ENCODE data around the gene COX6A1. TPM values are rescaled to one million over a fixed set of nuclear protein-coding genes. Genes with fewer than 3 reads are reported as not detected.
"Not testable (repeated sequence)": the region's sequence is repeated elsewhere in the genome, so short reads cannot be mapped to it uniquely, and the experiment has no call there.

The COX6A1 gene
- total RNA-seq, 2 experiments from 2014 or later, result 494 TPM

DNA sequence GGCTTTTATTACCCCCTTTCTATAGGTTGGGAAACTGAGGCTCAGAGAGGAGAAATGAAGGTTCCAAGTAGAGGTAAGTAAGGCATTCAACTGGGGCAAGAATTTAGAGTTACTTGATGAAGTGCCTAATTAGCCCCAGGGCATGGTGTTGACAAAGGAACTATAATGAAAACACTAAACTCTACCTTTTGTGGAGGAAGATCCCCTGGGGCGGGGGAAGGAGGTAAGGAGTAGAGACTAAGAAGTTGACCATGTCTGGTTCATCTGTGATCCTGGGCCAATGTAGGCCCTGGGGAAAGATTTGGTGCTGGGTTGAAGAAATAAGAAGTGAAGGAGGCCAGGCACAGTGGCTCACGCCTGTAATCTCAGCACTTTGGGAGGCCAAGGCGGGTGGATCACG lies 16.2 kb upstream of the COX6A1 start:
- CTCF ChIA-PET, result no interaction called here
- POLR2A ChIA-PET, result no interaction called here

DNA sequence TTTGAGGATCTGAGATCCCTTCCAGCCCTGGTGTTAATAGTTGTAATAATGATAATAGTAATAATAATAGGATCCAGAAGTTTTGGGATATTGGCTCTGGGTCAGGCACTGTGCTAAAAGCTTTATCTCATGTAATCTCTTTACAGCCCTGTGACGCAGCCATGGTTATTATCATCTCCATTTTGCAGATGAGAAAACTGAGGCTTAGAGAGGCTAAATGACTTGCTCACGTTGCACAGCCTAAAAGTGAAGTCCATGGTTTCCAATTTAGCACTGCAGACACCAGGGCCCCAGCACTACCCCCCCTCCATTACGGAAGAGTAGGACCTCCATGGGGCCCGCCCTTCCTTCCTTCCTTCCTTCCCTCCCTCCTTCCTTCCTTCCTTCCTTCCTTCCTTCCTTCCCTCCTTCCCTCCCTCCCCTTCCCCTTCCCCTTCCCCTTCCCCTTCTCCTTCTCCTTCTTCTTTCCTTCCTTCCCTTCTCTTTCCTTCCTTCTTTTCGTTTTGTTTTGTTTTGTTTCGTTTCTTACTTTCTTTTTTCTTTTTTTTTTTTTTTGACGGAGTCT lies 14.9 kb upstream of the COX6A1 start:
- CTCF ChIA-PET, result no interaction called here
- POLR2A ChIA-PET, result no interaction called here

DNA sequence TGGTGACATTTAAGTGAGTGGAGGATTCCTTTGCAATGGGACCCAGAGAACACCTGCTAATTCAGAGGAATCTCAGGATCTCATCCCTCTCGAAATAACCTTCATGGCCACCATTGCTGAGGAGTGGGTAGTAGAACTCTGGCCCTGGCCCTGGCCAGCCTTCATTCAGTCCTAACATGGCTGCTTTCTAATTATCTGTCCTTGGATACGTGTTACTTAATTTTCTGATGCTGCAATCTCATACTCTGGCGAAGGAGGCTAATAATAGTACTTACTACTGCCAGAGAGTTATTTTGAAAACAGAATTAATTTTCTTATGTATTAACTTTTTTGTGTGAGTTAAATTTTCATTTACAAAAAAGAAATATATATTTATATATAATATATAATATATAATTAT lies 12.1 kb upstream of the COX6A1 start:
- ChIA-PET POLR2A (no interaction called here), CTCF (no interaction called here)

DNA sequence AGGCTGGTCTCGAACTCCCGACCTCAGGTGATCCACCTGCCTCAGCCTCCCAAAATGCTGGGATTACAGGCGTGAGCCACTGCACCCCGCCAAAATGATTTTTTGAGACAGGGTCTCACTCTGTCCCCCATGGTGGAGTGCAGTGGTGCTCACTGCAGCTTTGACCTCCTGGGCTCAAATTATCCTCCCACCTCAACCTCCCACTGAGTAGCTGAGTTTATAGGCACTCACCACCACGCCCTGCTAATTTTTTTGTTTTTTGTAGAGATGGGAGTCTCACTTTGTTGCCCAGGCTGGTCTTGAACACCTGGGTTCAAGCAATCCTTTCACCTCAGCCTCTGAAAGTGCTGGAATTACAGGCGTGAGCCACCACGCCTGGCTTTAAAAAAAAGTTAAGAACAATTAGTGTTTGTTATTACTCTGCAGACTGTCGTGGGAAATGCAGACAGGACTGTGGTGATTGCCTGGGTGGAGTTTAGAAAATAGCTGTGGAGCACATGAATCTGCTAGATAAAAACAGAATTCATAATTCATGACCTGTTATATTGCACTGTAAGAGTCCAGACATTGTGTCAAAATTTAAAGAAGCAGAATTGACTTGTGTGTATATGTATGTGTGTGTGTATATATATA lies 9.2 kb upstream of the COX6A1 start:
- POLR2A ChIA-PET, result no interaction called here
- CTCF ChIA-PET, result interaction anchor here (0.9 to 3.1 kb wide), 7 partner anchors 10 to 112 kb away, joined by 3 to 25 read pairs (median 3); no protein-coding TSS in a partner anchor

DNA sequence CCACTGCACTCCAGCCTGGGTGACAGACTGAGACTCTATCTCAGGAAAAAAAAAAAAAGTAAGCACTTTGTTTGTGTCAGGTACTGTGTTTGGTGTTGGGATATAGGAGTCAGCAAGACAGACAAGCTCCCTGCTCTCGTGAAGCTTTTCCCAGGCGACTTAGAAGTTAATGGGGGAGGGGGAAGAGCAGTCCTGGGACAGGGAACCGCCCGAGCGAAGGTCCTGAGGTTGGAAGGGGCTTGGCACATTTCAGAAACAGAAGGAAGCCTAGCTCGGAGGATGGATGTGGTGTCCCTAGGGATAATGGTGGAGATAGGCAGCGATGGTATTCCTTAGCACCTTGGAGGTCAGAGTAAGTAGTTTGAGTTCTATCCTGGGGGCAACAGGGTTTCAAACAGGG lies 8.5 kb upstream of the COX6A1 start:
- POLR2A ChIA-PET, result no interaction called here
- CTCF ChIA-PET, result interaction anchor here (0.9 to 3.1 kb wide), 14 partner anchors 11 to 115 kb away, joined by 3 to 25 read pairs (median 4); no protein-coding TSS in a partner anchor

DNA sequence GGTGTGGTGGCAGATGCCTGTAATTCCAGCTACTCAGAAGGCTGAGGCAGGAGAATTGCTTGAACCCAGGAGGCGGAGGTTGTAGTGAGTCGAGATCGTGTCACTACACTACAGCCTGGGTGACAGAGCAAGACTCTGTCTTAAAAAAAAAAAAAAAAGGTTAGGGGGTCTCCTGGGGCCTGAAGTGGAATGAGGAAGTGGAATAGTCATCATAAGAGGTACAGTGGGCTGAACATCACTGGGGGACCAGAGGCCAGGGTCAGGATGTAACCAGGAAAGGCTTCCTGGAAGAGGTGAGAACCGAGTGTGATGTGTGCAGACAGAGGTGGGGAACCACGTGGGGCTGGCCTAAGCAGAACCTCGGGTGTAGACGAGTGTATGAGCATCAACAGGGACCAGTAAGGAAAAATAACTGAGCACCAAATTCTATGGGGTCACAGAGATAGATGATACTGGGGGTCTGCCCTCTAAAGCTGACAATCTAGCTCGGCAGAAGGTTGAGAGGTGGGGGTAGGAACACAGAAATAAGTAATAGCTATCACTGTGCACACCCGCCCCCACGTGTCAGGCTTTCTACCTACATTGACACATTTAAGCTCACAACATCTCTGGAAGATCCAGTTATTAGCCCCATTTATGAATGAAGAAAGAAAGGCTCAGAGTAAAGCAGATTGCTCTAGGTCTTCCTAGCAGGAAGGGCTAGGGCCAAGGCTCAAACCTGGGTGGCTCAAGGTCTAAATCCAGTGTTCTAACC lies 5.0 kb upstream of the COX6A1 start:
- POLR2A ChIA-PET, result interaction anchor here (0.6 kb wide), 2 partner anchors 52 to 1030 kb away, joined by 3 to 5 read pairs; no protein-coding TSS in a partner anchor
- CTCF ChIA-PET, result interaction anchor here (0.6 to 1.1 kb wide), 4 partner anchors 29 to 784 kb away, joined by 3 read pairs; no protein-coding TSS in a partner anchor

DNA sequence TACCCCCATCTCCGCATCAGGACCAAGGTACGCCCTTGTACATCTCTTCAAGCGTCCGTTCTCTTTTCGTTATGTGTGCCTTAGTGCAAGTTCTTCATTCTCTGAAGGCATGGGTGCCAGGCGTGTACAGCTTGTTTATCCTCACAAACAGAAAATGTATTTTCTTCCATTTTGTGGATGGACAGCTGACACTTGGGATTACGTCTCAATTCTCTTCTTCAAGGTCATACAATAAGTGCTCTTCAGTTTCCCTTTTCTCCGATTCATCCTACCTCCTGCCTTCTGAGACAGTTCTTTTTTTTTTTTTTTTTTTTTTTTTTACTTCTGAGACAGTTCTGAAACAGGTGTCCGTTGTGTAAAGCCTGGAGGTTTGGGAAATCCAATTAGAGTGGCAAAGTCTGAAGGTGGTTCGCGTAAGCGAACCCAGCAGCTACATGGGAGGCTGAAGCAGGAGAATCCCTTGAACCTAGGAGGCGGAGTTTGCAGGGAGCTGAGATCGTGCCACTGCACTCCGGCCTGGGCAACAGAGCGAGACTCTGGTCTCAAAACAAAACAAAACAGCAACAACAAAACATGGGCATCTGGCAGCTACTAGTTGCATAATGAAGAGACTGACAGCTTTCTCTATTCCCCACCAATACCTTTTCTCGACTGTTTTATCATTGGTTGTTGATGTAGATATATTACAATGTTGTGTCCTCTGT lies 734 bp downstream of the COX6A1 start:
- ChIA-PET POLR2A (interaction anchor here (0.7 to 1.4 kb wide), 2 partner anchors 58 to 261 kb away, joined by 3 to 6 read pairs; no protein-coding TSS in a partner anchor), CTCF (interaction anchor here (0.6 to 3.0 kb wide), 9 partner anchors 8 to 136 kb away, joined by 3 to 9 read pairs (median 3); partner anchors contain the start of genes GATC, RNF10, SIRT4 and TRIAP1)

DNA sequence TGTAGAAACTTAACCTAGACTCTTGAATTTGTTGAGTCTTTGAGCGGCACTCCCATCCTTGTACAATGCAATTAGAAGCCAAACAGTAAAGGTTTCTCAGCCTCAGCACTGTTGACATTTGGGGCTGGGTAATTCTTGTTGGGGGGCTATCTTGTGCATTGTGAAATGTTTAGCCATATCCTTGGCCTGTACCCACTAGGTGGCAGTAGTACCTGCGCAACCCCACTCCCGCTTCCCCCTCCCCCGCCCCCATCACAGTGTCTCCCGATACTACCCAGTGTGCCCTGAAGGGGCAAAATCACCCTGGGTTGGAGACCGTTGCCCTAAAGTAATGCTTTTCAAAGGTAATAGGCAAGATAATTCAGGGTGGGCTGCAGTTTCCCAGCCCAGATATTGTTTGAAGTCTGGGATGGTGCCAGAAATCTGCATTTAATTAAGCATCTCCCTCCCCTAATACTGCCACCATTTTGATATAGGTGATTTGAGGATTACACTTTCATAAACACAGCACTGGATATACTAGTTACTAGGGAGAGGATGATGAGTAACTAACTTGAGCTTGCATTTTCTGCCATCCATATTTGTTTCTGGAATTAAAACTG lies 1.8 kb downstream of the COX6A1 start:
- CTCF ChIA-PET, result interaction anchor here (0.6 to 1.1 kb wide), 5 partner anchors 9 to 57 kb away, joined by 3 to 6 read pairs (median 4); no protein-coding TSS in a partner anchor
- POLR2A ChIA-PET, result no interaction called here

DNA sequence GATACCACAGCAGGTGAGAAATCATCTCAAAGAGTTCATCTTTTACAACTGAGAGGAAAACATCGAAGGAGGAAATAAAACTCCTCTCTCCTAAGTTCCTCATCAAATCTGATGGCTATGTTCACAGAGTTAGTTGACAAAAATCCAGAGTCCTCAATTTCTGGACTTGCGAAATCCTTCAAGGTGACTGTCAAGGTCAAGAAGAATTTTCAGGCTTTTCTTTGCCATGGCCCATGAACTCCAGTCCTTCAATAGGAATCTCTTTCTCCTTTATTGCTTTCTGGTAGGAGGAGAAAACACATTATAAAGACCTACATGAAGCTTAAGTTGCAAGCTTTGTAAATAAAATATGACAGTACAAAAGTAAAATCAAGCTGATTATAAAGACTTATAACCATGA lies 6.8 kb downstream of the COX6A1 start:
- ChIA-PET POLR2A (interaction anchor here (0.7 kb wide), 1 partner anchor 39 kb away, joined by 3 read pairs; no protein-coding TSS in a partner anchor), CTCF (interaction anchor here (0.5 to 1.2 kb wide), 3 partner anchors 52 to 1230 kb away, joined by 3 to 6 read pairs (median 5); no protein-coding TSS in a partner anchor)

DNA sequence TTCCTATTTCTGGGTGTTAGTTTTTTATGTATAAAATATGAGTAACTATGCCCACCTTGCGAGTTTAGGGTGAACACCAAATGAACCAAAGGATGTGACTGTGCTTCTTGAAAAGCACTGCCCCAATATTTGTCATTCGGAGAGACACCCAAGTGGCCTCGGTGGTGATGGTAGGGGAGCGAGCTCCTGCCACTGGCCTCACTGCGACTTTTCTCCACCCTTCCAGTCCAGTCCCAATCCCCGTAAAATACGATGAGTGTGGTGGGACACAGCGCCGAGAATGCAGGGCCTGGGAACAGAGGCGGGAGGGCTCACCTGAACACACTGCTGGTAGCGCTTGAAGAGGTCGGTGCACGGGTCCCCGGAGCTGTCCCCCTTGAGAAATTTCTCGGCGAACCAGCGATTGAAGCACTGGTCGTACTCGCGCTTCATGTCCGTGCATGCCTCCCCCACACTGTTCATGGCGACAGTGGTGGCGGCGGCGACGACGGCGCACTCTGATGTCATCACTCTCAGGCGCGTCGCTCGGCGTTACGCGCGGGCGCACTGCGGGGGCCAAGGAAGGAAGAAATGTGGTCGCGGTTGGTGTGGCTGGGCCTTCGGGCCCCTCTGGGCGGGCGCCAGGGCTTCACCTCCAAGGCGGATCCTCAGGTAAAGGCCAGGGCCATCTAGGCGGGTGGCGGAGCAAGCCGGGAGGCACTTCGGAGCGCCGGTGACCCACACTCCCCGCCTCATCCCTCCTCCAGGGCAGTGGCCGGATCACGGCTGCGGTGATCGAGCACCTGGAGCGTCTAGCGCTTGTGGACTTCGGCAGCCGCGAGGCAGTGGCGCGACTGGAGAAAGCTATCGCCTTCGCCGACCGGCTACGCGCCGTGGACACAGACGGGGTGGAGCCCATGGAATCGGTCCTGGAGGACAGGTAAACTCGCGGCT lies 8.3 kb downstream of the COX6A1 start, which contains the start of the genes GATC and TRIAP1:
TSS of gene GATC (plus strand) at position 534 of the 933 bp plus-strand sequence. CDS start at position 571, 37 bp downstream.
TSS of gene TRIAP1 (minus strand) at position 474 of the 933 bp plus-strand sequence. CDS start at position 462, 12 bp downstream.
- ChIA-PET CTCF (interaction anchor here (1.6 to 2.0 kb wide), 4 partner anchors 8 to 120 kb away, joined by 4 to 7 read pairs (median 6); partner anchors contain the start of gene COX6A1), POLR2A (interaction anchor here (0.6 kb wide), 1 partner anchor 239 kb away, joined by 3 read pairs; no protein-coding TSS in a partner anchor)

DNA sequence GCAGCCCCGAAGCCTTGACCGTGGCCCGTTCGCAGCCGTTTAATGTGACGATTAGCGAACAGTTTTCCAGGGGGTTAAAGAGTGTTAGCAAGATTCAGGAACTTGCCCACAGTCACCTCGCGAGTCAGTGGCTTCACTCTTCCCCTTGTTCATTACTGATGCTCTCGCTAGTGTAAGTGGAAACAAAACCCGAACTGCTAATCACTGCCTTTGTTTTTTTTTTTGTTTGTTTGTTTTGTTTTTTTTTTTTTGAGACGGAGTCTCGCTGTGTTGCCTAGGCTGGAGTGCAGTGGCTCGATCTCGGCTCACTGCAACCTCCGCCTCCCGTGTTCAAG lies 8.9 kb downstream of the COX6A1 start:
- POLR2A ChIA-PET, result not testable (repeated sequence)
- CTCF ChIA-PET, result interaction anchor here (0.6 to 2.0 kb wide), 5 partner anchors 9 to 132 kb away, joined by 3 to 7 read pairs (median 6); partner anchors contain the start of gene COX6A1

DNA sequence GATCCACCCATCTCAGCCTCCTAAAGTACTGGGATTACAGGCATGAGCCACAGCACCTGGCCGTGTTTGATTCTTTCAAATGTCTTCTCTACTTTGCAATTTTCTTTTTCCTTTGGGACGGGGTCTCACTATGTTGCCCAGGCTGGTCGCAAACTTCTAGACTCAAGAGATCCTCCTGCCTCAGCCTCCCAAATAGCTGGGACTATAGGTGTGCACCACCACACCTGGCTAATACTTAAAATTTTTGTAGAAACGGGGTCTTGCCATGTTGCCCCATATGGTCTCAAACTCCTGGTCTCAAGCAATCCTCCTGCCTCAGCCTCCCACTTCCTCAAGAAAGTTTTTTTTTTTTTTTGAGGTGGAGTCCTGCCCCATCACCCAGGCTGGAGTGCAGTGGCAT lies 10.1 kb downstream of the COX6A1 start:
- POLR2A ChIA-PET, result no interaction called here
- CTCF ChIA-PET, result interaction anchor here (1.6 to 2.0 kb wide), 2 partner anchors 9 to 122 kb away, joined by 6 to 7 read pairs; no protein-coding TSS in a partner anchor

DNA sequence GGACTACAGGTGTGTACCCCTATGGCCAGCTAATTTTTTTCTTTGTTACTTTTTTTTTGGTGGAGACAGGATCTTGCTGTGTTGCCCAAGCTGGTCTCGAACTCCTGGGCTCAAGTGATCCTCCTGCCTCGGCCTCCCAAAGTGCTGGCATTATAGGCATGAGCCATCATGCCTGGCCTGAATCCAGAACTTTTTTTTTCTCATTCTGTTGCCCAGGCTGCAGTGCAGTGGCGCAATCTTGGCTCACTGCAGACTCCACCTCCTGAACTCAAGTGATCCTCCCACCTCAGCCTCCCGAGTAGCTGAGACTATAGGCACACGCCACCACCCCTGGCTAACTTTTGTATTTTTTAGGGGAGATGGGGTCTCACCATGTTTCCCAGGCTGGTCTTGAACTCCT lies 14.6 kb downstream of the COX6A1 start:
- POLR2A ChIA-PET, result not testable (repeated sequence)
- CTCF ChIA-PET, result interaction anchor here (2.0 kb wide), 1 partner anchor 17 kb away, joined by 7 read pairs; the partner anchor contains the start of gene SRSF9

DNA sequence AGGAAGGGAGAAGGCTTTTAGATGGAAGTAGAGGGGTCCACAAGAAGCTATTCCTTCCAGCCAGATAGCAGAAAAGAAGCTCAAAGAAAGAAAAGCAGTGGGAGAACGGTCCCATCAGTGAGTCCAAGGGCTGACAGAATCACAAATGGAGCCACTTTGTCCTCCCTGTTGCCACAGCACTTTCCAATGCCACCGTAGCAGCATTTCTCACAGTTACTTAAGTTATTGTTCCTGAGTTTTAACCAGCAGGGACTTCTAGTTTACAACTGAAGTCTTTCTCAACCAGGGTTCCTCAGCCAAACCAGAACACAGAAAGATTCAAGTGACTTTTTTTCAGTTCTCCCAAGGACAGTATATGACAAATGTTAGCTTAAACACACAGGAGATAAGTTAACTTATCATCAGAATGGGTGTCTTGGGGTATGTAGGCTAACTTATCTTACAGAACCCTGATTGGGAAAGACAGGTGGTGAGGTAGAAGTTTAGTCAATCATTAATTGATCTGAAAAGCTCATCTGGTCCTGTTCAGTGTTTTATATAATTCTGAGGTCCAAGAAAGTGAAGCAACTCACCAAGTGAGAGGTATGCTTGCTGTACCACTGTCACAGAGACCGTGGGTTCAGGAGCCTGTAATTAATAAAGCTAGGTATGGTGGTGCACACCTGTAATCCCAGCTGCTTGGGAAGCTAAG lies 15.3 kb downstream of the COX6A1 start:
- POLR2A ChIA-PET, result interaction anchor here (1.0 kb wide), 1 partner anchor 10 kb away, joined by 3 read pairs; no protein-coding TSS in a partner anchor
- CTCF ChIA-PET, result interaction anchor here (0.7 to 2.0 kb wide), 4 partner anchors 10 to 1944 kb away, joined by 3 to 7 read pairs (median 4); partner anchors contain the start of gene SRSF9

DNA sequence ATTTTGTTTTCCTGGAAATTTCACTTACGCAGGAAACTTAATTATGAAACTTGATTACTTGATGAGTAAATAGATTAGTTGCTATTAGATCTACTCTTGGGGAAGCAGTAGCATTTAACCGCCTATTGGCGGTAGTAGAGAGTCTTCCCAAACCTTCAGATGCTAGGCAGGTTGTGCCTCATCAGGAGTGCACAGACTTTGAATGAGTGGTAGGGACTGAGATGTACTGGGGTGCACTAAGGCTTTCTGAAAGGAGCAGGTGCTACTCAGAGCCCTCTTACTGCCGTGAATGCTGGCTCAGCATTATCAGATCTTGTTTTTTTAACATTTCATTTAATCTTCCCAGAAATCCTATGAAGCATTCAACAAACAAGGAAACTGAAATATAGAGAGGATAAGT lies 16.1 kb downstream of the COX6A1 start:
- CTCF ChIA-PET, result interaction anchor here (0.8 to 2.0 kb wide), 5 partner anchors 9 to 135 kb away, joined by 3 to 7 read pairs (median 3); partner anchors contain the start of gene SRSF9
- POLR2A ChIA-PET, result interaction anchor here (1.0 kb wide), 1 partner anchor 9 kb away, joined by 3 read pairs; no protein-coding TSS in a partner anchor

DNA sequence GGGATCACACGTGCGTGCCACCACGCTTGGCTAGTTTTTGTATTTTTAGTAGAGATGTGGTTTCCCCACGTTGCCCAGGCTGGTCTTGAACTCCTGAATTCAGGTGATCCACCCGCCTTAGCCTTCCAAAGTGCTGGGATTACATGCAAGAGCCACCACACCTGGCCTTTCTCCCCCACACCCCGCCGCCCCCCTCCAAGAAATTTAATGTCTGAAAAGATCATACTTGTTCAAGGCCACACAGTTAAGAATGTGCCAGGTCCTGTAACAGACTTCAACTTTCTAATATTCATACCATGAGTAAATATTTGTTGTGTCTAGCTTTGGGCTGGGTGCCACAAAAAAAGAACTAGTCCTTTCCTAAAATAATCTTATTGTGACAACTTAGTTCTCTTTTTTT lies 17.4 kb downstream of the COX6A1 start:
- POLR2A ChIA-PET, result interaction anchor here (2.9 kb wide), 1 partner anchor 14 kb away, joined by 12 read pairs; the partner anchor contains the start of gene SRSF9
- CTCF ChIA-PET, result no interaction called here
